ENCODE data around the gene TPP1. TPM values are rescaled to one million over a fixed set of nuclear protein-coding genes. Genes with fewer than 3 reads are reported as not detected.
A peak's percentile ranks its signal among the peaks of the same experiment; 100 is the strongest.

The TPP1 gene
- total and polyA plus RNA-seq, 5 donors, result 52.6 to 98.3 (median 72.2) TPM

DNA sequence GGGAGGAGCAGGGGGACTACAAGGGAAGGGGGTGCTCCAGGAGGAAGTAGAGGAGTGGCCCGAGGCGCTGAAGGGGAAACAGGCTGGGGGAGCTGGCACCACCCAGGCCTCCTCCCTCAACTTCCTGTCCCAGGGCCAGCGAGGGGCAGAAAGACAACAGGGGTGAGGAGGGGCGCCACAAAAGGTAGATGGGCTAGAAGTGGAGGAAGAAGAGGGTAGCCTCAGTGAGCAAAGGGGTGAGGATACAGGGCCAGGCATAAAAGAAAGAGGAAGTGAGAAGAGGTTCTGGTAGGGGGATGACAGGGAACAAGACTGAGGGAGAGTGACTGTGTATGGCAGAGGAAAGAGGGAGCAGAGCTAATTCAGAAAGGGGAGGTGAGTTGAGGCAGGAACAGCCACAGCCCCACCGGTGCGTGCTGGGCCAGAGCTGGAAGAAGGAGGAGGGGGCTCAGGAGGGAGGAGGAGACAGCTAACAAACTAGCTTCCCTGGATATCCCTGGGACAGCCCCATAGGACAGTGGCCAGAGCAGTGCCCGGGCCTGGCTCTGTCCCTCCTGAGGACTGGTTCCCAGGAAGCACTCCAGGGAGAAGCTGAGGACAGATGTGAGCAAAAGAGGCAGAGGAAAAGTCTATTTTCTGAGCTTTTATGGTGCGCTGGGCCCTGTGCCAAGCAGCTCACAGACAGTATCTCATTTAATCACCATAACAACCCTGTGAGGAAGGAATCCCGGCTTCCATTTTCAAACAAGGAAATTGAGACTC, 27.9 kb upstream of the TPP1 start:
- Histone ChIP-seq H3K4me3 (ENCODE audit: low read length) (no peak overlapping the region), H3K27me3 (ENCODE audit: control insufficient read depth, insufficient read depth) (no peaks in the 10 kb centered on the region), H3K27ac (ENCODE audit: low read length) (peak overlapping the region; percentile 36), H3K4me1 (ENCODE audit: control insufficient read depth, insufficient read depth, low read length) (peaks cover 13% of the 10 kb centered on the region), H3K9me3 (ENCODE audit: control insufficient read depth, low read length) (no peaks in the 10 kb centered on the region)
- peak; percentile 64 to 83 (median 79) for DNase-seq
- intact Hi-C loops (cut with DNase I), result no loop called here
- peak; percentile 33 to 59 for ATAC-seq
- WGBS, result 37% methylated on average over 9 of the region's 9 CpGs

DNA sequence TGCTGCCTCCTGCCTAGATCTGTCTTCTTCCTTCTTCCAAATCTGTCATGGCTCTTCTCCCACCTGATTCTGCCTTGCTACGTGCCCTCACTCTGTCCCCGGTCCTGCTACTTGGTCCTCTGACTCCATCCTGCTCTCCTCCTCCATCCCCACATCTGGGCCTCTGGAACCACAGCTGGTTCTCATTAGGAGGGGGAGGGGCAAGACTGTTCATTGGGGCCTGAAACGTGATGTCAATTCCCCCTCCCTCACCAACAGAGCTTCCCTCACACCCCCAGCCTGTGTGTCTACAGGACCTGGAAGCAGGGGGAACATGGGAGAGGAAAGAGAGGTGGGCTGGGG, 27.3 kb upstream of the TPP1 start:
- Histone ChIP-seq H3K9me3 (ENCODE audit: control insufficient read depth, low read length) (no peaks in the 10 kb centered on the region), H3K27me3 (ENCODE audit: control insufficient read depth, insufficient read depth) (no peaks in the 10 kb centered on the region), H3K4me3 (ENCODE audit: low read length) (no peak overlapping the region), H3K4me1 (ENCODE audit: control insufficient read depth, insufficient read depth, low read length) (peaks cover 13% of the 10 kb centered on the region), H3K27ac (ENCODE audit: low read length) (peak overlapping the region; percentile 36)
- WGBS, result 24% methylated on average over 3 of the region's 3 CpGs
- intact Hi-C loops (cut with DNase I), result no loop called here
- peak in 2 of 3 donors; percentile 72 to 78 for DNase-seq
- peak; percentile 47 to 61 for ATAC-seq

DNA sequence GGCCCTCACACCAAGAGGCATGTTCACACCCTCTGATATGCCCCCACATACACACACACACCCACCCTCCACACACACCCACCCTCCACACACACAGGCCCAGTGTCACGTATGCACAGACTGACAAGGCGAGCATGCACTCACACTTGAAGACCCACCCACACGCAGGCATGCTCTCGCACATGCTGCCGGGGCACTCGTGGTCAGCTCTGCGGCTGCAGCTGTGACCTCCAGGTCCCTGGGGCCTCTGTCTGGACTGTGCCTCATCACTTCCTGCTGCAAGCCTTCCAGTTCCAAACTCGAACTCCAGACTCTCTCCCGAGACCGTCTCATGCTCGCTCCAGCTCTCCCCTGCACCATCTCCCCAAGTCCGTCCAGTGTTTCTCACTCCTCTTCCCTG, 26.8 kb upstream of the TPP1 start:
- Histone ChIP-seq H3K4me1 (ENCODE audit: control insufficient read depth, insufficient read depth, low read length) (peaks cover 12% of the 10 kb centered on the region), H3K4me3 (ENCODE audit: low read length) (no peak overlapping the region), H3K9me3 (ENCODE audit: control insufficient read depth, low read length) (no peaks in the 10 kb centered on the region), H3K27me3 (ENCODE audit: control insufficient read depth, insufficient read depth) (no peaks in the 10 kb centered on the region), H3K27ac (ENCODE audit: low read length) (peak overlapping the region; percentile 36)
- peak; percentile 81 to 92 (median 91) for DNase-seq
- peak; percentile 72 to 78 for ATAC-seq
- intact Hi-C loops (cut with DNase I), result no loop called here
- 31% methylated on average over 12 of the region's 12 CpGs for WGBS

DNA sequence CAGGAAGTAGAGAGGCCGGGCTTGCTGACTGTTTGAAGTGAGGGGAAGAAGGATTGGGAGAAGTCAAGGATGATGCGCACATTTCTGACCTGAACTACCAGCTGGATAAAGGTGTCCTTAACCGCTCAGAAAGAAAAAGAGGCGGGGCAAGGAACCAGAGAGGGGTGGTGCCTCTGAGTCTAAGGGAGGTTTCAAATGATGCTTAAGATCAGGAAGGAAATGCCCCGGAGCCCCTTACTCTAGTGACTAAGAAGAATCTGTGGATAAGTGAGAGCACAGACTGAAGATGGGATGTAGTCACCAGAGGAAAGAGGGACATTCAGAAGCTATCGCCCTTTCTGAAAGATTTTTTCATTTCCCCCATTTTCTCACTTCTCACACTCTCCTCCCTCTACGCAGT, 23.7 kb upstream of the TPP1 start:
- Histone ChIP-seq H3K9me3 (ENCODE audit: control insufficient read depth, low read length) (no peaks in the 10 kb centered on the region), H3K27me3 (ENCODE audit: control insufficient read depth, insufficient read depth) (no peaks in the 10 kb centered on the region), H3K4me1 (ENCODE audit: control insufficient read depth, insufficient read depth, low read length) (peaks cover 12% of the 10 kb centered on the region), H3K27ac (ENCODE audit: low read length) (no peak overlapping the region), H3K4me3 (ENCODE audit: low read length) (no peak overlapping the region)
- ATAC-seq (no peak), DNase-seq (no peak)
- 83% methylated on average over 7 of the region's 7 CpGs for WGBS
- intact Hi-C loops (cut with DNase I), result no loop called here

DNA sequence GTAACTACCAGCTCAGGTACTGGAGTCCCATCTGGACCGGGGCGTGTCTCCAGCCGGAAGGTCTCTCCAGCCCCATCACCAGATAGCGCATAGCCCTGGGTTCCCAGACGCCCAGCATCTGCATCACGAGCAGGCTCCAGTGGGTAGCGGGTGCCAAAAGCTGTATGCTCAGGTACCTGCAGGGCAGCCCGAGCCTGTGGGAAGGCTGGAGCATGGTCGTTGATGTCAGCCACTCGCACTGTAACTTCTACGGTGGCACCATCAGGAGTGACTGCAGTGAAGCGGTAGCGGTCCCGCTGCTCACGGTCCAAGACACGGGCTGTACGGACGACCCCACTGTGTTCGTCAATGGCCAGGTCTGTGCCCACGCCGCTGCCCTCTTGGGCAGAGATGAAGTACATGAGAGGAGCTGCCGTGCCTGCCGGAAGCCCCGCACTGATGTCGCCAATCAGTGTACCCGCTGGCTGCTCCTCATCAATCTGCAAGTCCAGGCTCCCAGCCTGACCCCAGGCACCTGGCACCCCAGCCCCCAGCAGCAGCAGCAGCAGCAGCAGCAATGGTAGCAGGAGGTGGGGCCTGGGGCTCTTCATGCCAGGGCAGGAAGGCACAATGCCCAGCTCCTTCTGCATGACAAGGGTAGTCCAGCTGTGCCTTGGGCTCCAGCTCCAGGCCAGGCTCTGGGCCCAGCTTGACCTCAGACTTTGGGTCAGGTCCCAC, 21.9 kb upstream of the TPP1 start:
- intact Hi-C loops (cut with DNase I), result no loop called here
- Histone ChIP-seq H3K9me3 (ENCODE audit: control insufficient read depth, low read length) (no peaks in the 10 kb centered on the region), H3K27me3 (ENCODE audit: control insufficient read depth, insufficient read depth) (no peaks in the 10 kb centered on the region), H3K27ac (ENCODE audit: low read length) (no peak overlapping the region), H3K4me3 (ENCODE audit: low read length) (no peak overlapping the region), H3K4me1 (ENCODE audit: control insufficient read depth, insufficient read depth, low read length) (peaks cover 7% of the 10 kb centered on the region)
- no peak for ATAC-seq
- DNase-seq, result peak in 1 of 3 donors; percentile 50
- WGBS, result 96% methylated on average over 26 of the region's 26 CpGs

DNA sequence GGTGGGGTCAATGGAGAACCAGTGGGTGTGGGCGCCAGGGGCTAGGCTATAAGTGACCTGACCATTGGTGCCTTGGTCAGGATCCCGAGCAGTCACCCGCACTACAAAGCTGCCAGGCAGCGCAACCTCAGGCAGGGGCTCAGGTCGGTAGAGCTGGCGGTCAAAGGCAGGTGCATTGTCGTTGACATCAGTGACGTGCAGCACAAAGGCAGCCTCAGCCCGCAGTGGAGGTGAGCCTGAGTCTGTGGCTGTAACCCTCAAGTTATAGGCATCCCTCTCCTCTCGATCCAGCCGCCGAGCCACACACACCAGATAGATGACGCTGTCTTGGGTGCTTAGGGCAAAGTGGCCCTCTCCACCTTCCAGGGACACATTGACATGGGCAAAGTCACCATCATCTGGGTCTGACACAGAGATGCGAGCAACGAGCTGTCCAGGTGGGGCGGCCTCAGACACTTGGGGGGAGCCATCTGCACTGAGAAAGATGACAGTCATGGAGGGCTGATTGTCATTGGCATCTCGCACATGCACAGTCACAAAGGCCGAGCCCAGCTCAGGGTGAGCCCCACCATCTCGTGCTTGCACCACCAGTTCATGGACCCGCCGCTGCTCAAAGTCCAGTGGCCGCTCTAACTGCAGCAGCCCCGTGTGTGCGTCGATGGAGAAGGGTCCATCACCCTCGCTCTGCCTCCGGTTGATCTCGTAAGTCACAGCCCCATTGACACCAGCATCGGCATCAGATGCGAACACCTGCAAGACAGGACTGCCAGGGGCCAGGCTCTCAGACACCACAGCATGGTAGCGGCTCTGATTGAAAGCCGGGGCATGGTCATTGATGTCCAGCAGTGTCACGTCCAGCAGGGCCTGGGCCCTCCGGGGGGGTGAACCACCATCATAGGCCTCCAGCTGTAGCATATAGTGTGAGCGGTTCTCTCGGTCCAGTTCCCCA, 21.1 kb upstream of the TPP1 start:
- Histone ChIP-seq H3K4me3 (ENCODE audit: low read length) (no peak overlapping the region), H3K27me3 (ENCODE audit: control insufficient read depth, insufficient read depth) (no peaks in the 10 kb centered on the region), H3K27ac (ENCODE audit: low read length) (no peak overlapping the region), H3K9me3 (ENCODE audit: control insufficient read depth, low read length) (no peaks in the 10 kb centered on the region), H3K4me1 (ENCODE audit: control insufficient read depth, insufficient read depth, low read length) (peaks cover 12% of the 10 kb centered on the region)
- WGBS, result 95% methylated on average over 36 of the region's 36 CpGs
- DNase-seq (peak in 1 of 3 donors; percentile 46), ATAC-seq (no peak)
- intact Hi-C loops (cut with DNase I), result no loop called here

DNA sequence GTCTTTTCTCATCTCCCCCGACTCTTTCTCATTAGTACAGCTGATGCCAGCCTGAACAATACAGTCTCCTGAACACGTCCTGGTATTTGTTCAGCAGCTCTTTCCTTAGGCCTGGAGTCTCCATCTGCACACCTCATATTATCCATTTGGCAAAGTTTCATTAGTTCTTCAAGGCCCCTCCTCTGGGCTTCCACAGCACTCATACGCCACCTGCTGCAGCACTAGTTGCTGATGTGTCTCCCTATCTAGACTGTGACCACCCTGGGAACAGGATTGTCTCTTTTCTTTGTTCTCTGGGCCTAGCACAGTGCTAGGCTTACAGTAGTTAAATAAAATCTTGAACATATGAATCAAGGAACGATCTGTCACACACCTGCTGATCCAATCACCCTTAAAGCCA, 19.2 kb upstream of the TPP1 start:
- H3K27me3 ChIP-seq (ENCODE audit: control insufficient read depth, insufficient read depth), result no peaks in the 10 kb centered on the region
- WGBS, result 60% methylated on average over 4 of the region's 4 CpGs
- no peak for ATAC-seq
- intact Hi-C loops (cut with DNase I), result no loop called here
- H3K9me3 ChIP-seq (ENCODE audit: control insufficient read depth, low read length), result no peaks in the 10 kb centered on the region
- H3K4me1 ChIP-seq (ENCODE audit: control insufficient read depth, insufficient read depth, low read length), result peaks cover 12% of the 10 kb centered on the region
- H3K4me3 ChIP-seq (ENCODE audit: low read length), result no peak overlapping the region
- H3K27ac ChIP-seq (ENCODE audit: low read length), result no peak overlapping the region
- no peak for DNase-seq

DNA sequence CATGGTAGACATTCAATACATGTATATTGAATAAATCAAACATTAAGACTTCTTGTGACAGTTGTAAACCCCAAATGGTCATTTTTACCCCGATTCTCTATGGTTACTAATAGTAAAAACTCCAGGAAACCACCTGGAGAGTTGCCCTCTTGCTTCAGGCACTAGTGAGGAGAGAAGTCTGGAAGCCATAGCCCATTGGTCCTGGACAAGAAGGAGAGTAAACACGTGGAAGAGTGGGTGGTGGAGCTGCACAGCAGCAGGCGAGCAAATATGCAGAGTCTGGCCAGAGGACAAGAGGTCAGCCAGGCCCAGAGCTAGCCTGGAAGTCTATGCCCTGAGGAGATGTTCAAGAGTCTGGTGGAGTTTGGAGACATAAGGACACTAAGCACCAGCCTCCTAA, 18.6 kb upstream of the TPP1 start:
- intact Hi-C loops (cut with DNase I), result no loop called here
- Histone ChIP-seq H3K9me3 (ENCODE audit: control insufficient read depth, low read length) (no peaks in the 10 kb centered on the region), H3K4me3 (ENCODE audit: low read length) (no peak overlapping the region), H3K4me1 (ENCODE audit: control insufficient read depth, insufficient read depth, low read length) (peaks cover 12% of the 10 kb centered on the region), H3K27ac (ENCODE audit: low read length) (no peak overlapping the region), H3K27me3 (ENCODE audit: control insufficient read depth, insufficient read depth) (no peaks in the 10 kb centered on the region)
- peak; percentile 46 to 66 for ATAC-seq
- WGBS, result 24% methylated on average over 3 of the region's 3 CpGs
- DNase-seq, result peak; percentile 61 to 86 (median 84)

DNA sequence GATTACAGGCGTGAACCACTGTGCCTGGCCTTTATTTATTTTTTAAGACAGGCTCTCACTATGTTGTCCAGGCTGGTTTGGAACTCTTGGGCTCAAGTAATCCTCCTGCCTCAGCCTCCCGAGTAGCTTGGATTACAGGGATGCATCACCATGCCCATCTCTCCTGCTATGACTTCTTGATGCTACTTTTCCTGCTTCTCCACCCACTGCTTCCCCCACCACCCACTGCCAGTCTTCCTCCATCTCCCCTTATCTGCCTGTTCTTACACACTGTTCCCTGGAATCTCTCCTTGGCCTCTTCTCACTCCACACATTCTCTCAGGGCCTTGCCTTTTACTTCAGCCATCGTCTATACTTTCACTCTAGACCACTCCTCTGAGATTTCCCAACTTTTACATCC, 17.3 kb upstream of the TPP1 start:
- ATAC-seq, result no peak
- intact Hi-C loops (cut with DNase I), result no loop called here
- DNase-seq, result no peak
- H3K4me3 ChIP-seq (ENCODE audit: low read length), result no peak overlapping the region
- peak overlapping the region; percentile 24 for H3K27ac ChIP-seq (ENCODE audit: low read length)
- H3K9me3 ChIP-seq (ENCODE audit: control insufficient read depth, low read length), result no peaks in the 10 kb centered on the region
- no peaks in the 10 kb centered on the region for H3K27me3 ChIP-seq (ENCODE audit: control insufficient read depth, insufficient read depth)
- peaks cover 12% of the 10 kb centered on the region for H3K4me1 ChIP-seq (ENCODE audit: control insufficient read depth, insufficient read depth, low read length)
- WGBS, result 75% methylated on average over 3 of the region's 3 CpGs

DNA sequence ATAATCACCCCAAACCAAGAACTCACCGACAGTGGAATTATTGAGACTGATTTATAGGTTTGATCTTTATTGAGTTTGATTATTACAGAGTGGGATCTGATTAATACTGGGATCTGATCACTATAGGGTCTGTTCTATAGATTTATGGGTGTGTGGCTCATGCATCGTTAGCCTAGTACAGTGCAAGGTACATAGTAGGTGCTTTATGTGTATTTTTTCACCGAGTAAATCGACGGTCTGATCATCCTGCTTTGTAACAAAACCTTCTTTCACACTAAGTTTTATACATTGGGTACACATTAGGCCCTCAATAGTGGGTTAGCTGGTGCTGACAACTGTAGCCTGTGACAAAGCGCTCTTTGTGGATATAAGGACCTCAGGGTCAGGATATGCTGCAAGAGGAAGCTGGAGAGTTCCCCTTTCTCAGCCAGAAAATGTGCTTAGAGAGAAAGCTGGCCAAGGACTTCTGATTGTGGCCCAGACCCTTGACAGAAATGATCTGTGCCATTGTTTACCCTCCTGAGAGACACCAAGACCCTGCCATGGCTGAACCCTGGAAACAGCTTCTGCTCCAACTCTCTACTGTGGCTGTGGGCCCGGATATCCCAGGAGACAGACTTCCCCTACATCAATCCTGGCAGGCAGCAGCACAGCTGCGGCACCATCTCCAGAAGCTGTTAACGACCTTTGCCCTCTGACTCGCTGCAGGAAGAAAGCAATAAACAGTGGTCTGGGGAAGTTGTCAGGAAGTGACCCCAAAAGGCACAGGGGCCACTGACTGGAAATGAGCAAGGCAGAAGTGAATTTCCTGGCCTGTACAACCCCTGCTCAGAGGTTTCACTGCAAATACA, 16.1 kb upstream of the TPP1 start:
- ATAC-seq (peak; percentile 87 to 88), DNase-seq (peak; percentile 76 to 93 (median 90))
- WGBS, result 31% methylated on average over 10 of the region's 10 CpGs
- intact Hi-C loops (cut with DNase I), result no loop called here
- H3K4me1 ChIP-seq (ENCODE audit: control insufficient read depth, insufficient read depth, low read length), result peaks cover 12% of the 10 kb centered on the region
- H3K9me3 ChIP-seq (ENCODE audit: control insufficient read depth, low read length), result no peaks in the 10 kb centered on the region
- no peaks in the 10 kb centered on the region for H3K27me3 ChIP-seq (ENCODE audit: control insufficient read depth, insufficient read depth)
- peak overlapping the region; percentile 74 for H3K27ac ChIP-seq (ENCODE audit: low read length)
- no peak overlapping the region for H3K4me3 ChIP-seq (ENCODE audit: low read length)

Measured in right cardiac atrium (tissue), 5 donors.